GM19023 (cell line): ENCODE results near the gene USPL1.

Source experiments
- ATAC-seq: cut with Tn5 transposase; IDR thresholded peaks from one replicate; pipeline ENCODE4 v1.9.1; 2021; ENCODE audit warnings: mild to moderate bottlenecking, moderate library complexity; ENCODE audit not compliant: unreplicated experiment

Gene USPL1

GRCh38 chr13:30654430-30654829 is 36.7 kb downstream of the USPL1 start:
- ATAC-seq = no peak

- no peak for ATAC-seq
Observed at GRCh38 chr13:30656178-30656577, 38.5 kb downstream of the USPL1 start.

GRCh38 chr13:30659980-30660379 is 42.3 kb downstream of the USPL1 start:
- no peak for ATAC-seq

- ATAC-seq = no peak
Observed at GRCh38 chr13:30660796-30661195, 43.1 kb downstream of the USPL1 start.

- no peak for ATAC-seq
Observed at GRCh38 chr13:30664689-30665275, 47.1 kb downstream of the USPL1 start.

- ATAC-seq = no peak
Observed at GRCh38 chr13:30665638-30666037, 47.9 kb downstream of the USPL1 start.

- no peak for ATAC-seq
Observed at GRCh38 chr13:30666113-30666512, 48.4 kb downstream of the USPL1 start.

GRCh38 chr13:30667014-30667413 is 49.3 kb downstream of the USPL1 start:
- ATAC-seq = no peak

GRCh38 chr13:30668312-30668711 is 50.6 kb downstream of the USPL1 start:
- ATAC-seq = no peak

GRCh38 chr13:30671271-30671815 is 53.6 kb downstream of the USPL1 start:
- ATAC-seq = no peak

GRCh38 chr13:30673669-30674521 is 56.2 kb downstream of the USPL1 start:
- ATAC-seq = peak; percentile 87

GRCh38 chr13:30675717-30676116 is 58.0 kb downstream of the USPL1 start:
- no peak for ATAC-seq

GRCh38 chr13:30676672-30677071 is 59.0 kb downstream of the USPL1 start:
- no peak for ATAC-seq

- peak; percentile 71 for ATAC-seq
Observed at GRCh38 chr13:30679483-30680330, 62.0 kb downstream of the USPL1 start.

GRCh38 chr13:30681843-30682242 is 64.1 kb downstream of the USPL1 start:
- no peak for ATAC-seq

- no peak for ATAC-seq
Observed at GRCh38 chr13:30685320-30685859, 67.7 kb downstream of the USPL1 start.

GRCh38 chr13:30685987-30686386 is 68.3 kb downstream of the USPL1 start:
- no peak for ATAC-seq

GRCh38 chr13:30687601-30688000 is 69.9 kb downstream of the USPL1 start:
- no peak for ATAC-seq

- no peak for ATAC-seq
Observed at GRCh38 chr13:30689752-30690151, 72.0 kb downstream of the USPL1 start.

GRCh38 chr13:30690282-30691188 is 72.8 kb downstream of the USPL1 start:
- ATAC-seq = no peak
